Breast epithelium (tissue), 4 donors: Measurements from ENCODE around the gene SLC25A33. TPM values are rescaled to one million over a fixed set of nuclear protein-coding genes. Genes with fewer than 3 reads are reported as not detected.
"Not testable (repeated sequence)": the region's sequence is repeated elsewhere in the genome, so short reads cannot be mapped to it uniquely, and the experiment has no call there.

ENCODE experiments used
- DNase-seq, 2 donors: peaks; one replicate each; pipeline ENCODE4 v3.0.0-alpha.2; 2019; ENCODE audit warnings: low spot score in 2 of 2
- H3K27ac ChIP-seq, 2 donors: fragments of 200-600 bp; sonication (generic) in 1 of 2; one replicate each; pipeline ENCODE4 v1.5.1; 2016 to 2019; ENCODE audit warnings: mild to moderate bottlenecking in 1 of 2
- H3K27me3 ChIP-seq, 2 donors: fragments of 200-600 bp; sonication (generic) in 1 of 2; one replicate each; pipeline versions ENCODE4 v1.5.1 to v1.6.0; 2017 to 2019; ENCODE audit warnings: control low read depth in 1 of 2, mild to moderate bottlenecking in 1 of 2
- H3K36me3 ChIP-seq: fragments of 200-600 bp; one replicate; pipeline ENCODE4 v1.5.1; 2019
- H3K4me1 ChIP-seq, 2 donors: fragments of 200-600 bp; sonication (generic); one replicate each; pipeline ENCODE4 v1.5.1; 2016 to 2019; ENCODE audit warnings: control low read depth in 1 of 2
- H3K4me3 ChIP-seq, 3 donors: fragments of 200-600 bp; sonication (generic); 1 replicate in 2 of 3; 2 replicates in 1 of 3; pipeline ENCODE4 v1.5.1; 2016 to 2019; ENCODE audit warnings: mild to moderate bottlenecking in 3 of 3, moderate library complexity in 2 of 3
- H3K9me3 ChIP-seq, 2 donors: fragments of 200-600 bp; sonication (generic) in 1 of 2; one replicate each; pipeline ENCODE4 v1.5.1; 2016 to 2019; ENCODE audit warnings: control low read depth in 1 of 2
- POLR2A ChIP-seq: fragments of 450-650 bp; IDR thresholded peaks from one replicate; pipeline ENCODE4 v1.6.1; 2016; ENCODE audit warnings: antibody characterized with exemption, mild to moderate bottlenecking, moderate library complexity
- POLR2AphosphoS5 ChIP-seq, 3 donors: sonication (generic); formaldehyde crosslinking; IDR thresholded peaks; one replicate each; pipeline ENCODE4 v1.6.1; 2017; ENCODE audit warnings: antibody characterized with exemption in 3 of 3
- intact Hi-C: fragments of 100-400 bp; cut with DNase I; formaldehyde crosslinking; loops from one replicate; pipeline ENCODE4 v1.15.1; 2023; ENCODE audit warnings: low total_unique reads
- total RNA-seq, 3 donors: library from RNA; depleted of rRNA; stranded (reverse); fragments of >200 nt; gene quantifications; one replicate each; pipeline ENCODE4 v1.1.0, GENCODE V29; 2016
- TF ChIP-seq, protein P1 (sequence below), 3 donors: fragments of 450-650 bp; IDR thresholded peaks; one replicate each; pipeline ENCODE4 v1.5.1; 2016 to 2017; ENCODE audit warnings: antibody characterized with exemption in 3 of 3, mild to moderate bottlenecking in 3 of 3, moderate library complexity in 3 of 3

SLC25A33 gene
- total RNA-seq, 3 donors from 2014 or later = 8.8 to 17.6 (median 10.7) TPM

DNA sequence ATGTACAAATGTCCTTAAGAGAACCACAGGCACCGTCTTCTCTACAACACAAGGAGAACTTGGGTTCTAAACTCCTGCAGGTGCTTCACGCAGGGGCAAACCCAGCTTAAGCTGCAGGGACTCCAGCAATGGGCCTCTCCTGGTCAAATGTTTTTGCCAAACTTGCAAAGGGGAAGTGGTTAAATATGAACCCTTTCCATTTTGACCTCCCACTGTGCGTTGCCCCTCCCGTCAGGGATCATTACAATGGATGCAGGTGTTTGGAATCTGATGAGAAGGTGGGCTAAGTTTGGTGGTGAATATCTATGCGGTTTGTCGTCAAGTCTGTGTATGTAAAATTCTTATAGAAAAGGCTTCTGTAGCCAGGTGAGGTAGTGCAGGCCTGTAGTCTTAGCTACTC lies 29.1 kb upstream of the SLC25A33 start:
- Histone ChIP-seq H3K9me3 (no peaks in the 10 kb centered on the region), H3K27ac (no peak overlapping the region), H3K27me3 (no peaks in the 10 kb centered on the region), H3K4me1 (no peaks in the 10 kb centered on the region), H3K36me3 (no peaks in the 10 kb centered on the region), H3K4me3 (no peak overlapping the region)
- intact Hi-C loops = no loop called here
- TF ChIP-seq, protein P1, sequence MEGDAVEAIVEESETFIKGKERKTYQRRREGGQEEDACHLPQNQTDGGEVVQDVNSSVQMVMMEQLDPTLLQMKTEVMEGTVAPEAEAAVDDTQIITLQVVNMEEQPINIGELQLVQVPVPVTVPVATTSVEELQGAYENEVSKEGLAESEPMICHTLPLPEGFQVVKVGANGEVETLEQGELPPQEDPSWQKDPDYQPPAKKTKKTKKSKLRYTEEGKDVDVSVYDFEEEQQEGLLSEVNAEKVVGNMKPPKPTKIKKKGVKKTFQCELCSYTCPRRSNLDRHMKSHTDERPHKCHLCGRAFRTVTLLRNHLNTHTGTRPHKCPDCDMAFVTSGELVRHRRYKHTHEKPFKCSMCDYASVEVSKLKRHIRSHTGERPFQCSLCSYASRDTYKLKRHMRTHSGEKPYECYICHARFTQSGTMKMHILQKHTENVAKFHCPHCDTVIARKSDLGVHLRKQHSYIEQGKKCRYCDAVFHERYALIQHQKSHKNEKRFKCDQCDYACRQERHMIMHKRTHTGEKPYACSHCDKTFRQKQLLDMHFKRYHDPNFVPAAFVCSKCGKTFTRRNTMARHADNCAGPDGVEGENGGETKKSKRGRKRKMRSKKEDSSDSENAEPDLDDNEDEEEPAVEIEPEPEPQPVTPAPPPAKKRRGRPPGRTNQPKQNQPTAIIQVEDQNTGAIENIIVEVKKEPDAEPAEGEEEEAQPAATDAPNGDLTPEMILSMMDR (IDR thresholded peaks at IDR 0.05) = no peak
- TF ChIP-seq POLR2AphosphoS5 (IDR thresholded peaks at IDR 0.05) (no peak), POLR2A (no peak)
- DNase-seq = no peak

DNA sequence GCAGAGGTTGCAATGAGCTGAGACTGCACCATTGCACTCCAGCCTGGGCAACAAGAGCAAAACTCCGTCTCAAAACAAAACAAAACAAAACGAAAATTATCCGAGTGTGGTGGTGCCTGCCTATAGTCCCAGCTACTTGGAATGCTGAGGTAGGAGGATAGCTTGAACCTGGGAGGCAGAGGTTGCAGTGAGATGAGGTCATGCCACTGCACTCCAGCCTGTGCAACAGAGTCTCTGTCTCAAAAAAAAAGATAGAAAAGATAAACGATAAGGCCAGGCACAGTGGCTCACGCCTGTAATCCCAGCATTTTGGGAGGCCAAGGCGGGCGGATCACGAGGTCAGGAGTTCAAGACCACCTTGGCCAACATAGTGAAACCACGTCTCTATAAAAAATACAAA lies 23.7 kb upstream of the SLC25A33 start:
- H3K27ac ChIP-seq, H3K9me3 ChIP-seq, DNase-seq, intact Hi-C loops, H3K4me1 ChIP-seq, H3K36me3 ChIP-seq, H3K4me3 ChIP-seq, H3K27me3 ChIP-seq: not testable (repeated sequence)

DNA sequence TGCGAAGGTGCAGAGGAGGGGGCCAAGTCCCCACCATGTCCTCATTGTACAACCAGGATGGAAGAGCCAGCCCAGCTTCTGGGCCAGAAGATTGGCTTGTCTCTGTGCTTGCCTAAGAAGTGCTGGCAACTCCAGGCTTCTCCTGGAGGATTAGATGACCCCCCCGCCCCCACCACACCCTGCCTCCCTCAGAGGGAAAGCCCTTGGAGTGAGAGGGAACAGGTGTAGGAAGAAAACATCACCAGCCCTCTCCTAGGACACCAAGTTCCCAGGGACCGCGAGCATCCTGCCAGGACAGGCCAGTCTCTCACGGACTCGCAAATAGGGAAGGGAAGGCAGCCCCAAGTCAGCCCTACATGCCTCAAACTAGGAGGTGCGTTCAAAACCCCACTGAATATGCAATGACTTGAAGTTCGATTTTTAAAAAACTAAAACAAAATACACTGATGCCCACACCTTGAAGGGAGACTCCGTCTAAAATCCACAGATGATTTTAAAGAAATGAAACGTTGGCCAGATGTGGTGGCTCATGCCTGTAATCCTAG lies 20.7 kb upstream of the SLC25A33 start:
- H3K36me3 ChIP-seq = no peaks in the 10 kb centered on the region
- no peak for TF ChIP-seq POLR2AphosphoS5 (IDR thresholded peaks at IDR 0.05)
- TF ChIP-seq, protein P1 (IDR thresholded peaks at IDR 0.05) = no peak
- TF ChIP-seq POLR2A = no peak
- no peaks in the 10 kb centered on the region for H3K27me3 ChIP-seq
- no peak overlapping the region for H3K27ac ChIP-seq
- intact Hi-C loops = no loop called here
- no peaks in the 10 kb centered on the region for H3K4me1 ChIP-seq
- no peaks in the 10 kb centered on the region for H3K9me3 ChIP-seq
- H3K4me3 ChIP-seq = no peak overlapping the region
- no peak for DNase-seq

DNA sequence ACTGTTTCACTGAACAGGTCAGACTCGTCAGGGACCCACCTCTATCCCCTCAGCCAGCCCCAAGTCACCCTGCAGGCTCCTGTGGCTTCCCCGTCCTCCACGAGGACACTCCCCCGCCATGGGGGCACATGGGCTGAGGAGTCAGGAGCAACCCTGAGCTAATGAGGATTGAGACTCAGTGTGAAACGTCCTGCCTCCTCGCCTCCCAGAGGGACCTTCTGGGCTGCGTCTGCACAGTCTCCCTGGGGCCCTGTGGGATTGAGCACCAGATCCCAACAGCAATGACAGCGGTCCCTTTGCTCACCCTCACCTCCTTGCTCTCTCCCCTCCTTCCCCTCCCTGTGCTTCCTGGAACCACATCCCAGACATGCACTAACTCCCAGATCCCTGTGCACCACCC lies 18.9 kb upstream of the SLC25A33 start:
- no peaks in the 10 kb centered on the region for H3K36me3 ChIP-seq
- H3K4me3 ChIP-seq = no peak overlapping the region
- no peak overlapping the region for H3K27ac ChIP-seq
- intact Hi-C loops = no loop called here
- no peak for DNase-seq
- H3K9me3 ChIP-seq = no peaks in the 10 kb centered on the region
- TF ChIP-seq POLR2AphosphoS5 (IDR thresholded peaks at IDR 0.05) = no peak
- TF ChIP-seq, protein P1 (IDR thresholded peaks at IDR 0.05) = no peak
- TF ChIP-seq POLR2A = no peak
- H3K4me1 ChIP-seq = no peaks in the 10 kb centered on the region
- H3K27me3 ChIP-seq = no peaks in the 10 kb centered on the region

DNA sequence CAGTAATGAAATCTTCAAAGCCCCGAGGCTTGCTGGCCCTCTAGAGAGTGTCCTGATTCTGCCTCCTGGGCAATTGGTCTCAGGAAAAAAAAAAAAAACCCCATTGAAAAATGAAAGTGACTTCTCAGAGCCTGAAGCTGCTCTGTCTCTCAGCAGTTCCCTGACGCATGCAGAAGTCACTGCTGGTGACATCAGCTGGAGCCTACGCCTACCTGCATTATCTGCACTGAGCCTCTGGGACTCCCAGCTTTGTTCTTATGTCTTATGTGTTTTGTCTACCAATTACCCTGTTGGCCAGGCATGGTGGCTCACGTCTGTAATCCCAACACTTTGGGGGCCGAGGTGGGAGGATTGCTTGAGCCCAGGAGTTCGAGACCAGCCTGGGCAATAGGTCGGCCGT lies 10.1 kb upstream of the SLC25A33 start:
- no peaks in the 10 kb centered on the region for H3K36me3 ChIP-seq
- H3K4me3 ChIP-seq = no peak overlapping the region
- H3K27ac ChIP-seq = peak overlapping the region in 1 of 2 donors; percentile 23
- no peak for DNase-seq
- H3K27me3 ChIP-seq = no peaks in the 10 kb centered on the region
- no peaks in the 10 kb centered on the region for H3K9me3 ChIP-seq
- no peaks in the 10 kb centered on the region for H3K4me1 ChIP-seq
- TF ChIP-seq POLR2AphosphoS5 (IDR thresholded peaks at IDR 0.05) (no peak), POLR2A (no peak)
- TF ChIP-seq, protein P1 (IDR thresholded peaks at IDR 0.05) = no peak
- intact Hi-C loops = no loop called here

DNA sequence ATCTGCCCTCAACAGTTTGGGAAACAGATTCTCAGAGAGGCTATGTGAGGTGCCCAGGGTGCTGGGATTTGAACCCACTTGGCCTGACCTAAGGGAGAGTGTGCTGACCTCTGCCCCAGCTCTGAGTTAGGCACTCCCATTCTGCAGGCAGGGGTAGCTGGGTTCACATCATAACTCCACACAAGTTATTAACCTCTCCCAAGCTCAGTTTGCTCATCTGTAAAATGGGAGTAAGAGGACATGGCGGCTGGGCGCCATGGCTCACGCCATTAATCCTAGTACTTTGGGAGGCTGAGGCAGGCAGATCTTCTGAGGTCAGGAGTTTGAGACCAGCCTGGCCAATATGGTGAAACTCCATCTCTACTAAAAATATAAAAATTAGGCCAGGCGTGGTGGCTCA lies 8.9 kb upstream of the SLC25A33 start:
- H3K27ac ChIP-seq = no peak overlapping the region
- H3K9me3 ChIP-seq = no peaks in the 10 kb centered on the region
- H3K4me1 ChIP-seq = no peaks in the 10 kb centered on the region
- intact Hi-C loops = no loop called here
- no peaks in the 10 kb centered on the region for H3K27me3 ChIP-seq
- DNase-seq = no peak
- H3K36me3 ChIP-seq = no peaks in the 10 kb centered on the region
- TF ChIP-seq, protein P1 (IDR thresholded peaks at IDR 0.05) = no peak
- no peak for TF ChIP-seq POLR2AphosphoS5 (IDR thresholded peaks at IDR 0.05)
- no peak for TF ChIP-seq POLR2A
- H3K4me3 ChIP-seq = no peak overlapping the region
